Measurements from ENCODE around the gene THAP2.

DNA sequence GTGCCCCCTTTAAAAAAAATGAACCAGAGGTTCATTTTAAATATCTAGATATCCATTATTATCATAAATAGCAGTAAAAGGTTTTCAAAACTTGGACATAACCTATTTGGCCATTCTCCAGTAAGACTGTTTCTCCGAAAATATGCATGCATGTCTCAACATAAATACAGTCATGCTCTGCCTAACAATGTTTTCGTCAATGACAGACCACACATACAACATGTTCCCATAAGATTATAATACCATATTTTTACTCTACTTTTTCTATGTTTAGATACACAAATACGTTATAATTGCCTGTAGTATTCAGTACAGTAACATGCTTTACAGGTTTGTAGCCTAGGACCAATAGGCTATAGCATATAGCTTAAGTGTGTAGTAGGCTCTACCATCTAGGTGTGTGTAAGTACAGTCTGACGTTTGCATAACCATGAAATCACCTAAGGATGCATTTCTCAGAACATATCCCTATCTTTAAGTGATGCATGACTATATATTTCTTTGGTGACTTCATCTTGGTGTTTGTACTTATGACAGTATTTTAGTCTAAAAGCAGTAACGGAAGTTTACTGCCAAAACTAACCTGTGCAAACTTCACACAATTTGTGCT lies 25.0 kb downstream of the THAP2 start:
- TF ChIP-seq, protein P1, sequence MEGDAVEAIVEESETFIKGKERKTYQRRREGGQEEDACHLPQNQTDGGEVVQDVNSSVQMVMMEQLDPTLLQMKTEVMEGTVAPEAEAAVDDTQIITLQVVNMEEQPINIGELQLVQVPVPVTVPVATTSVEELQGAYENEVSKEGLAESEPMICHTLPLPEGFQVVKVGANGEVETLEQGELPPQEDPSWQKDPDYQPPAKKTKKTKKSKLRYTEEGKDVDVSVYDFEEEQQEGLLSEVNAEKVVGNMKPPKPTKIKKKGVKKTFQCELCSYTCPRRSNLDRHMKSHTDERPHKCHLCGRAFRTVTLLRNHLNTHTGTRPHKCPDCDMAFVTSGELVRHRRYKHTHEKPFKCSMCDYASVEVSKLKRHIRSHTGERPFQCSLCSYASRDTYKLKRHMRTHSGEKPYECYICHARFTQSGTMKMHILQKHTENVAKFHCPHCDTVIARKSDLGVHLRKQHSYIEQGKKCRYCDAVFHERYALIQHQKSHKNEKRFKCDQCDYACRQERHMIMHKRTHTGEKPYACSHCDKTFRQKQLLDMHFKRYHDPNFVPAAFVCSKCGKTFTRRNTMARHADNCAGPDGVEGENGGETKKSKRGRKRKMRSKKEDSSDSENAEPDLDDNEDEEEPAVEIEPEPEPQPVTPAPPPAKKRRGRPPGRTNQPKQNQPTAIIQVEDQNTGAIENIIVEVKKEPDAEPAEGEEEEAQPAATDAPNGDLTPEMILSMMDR (IDR thresholded peaks at IDR 0.05), result no peak
- no peak for TF ChIP-seq POLR2A (IDR thresholded peaks at IDR 0.05)

All from testis (tissue), 2 donors.